H1 (cell line): ENCODE data around the gene RXFP1. TPM values are rescaled to one million over a fixed set of nuclear protein-coding genes. Genes with fewer than 3 reads are reported as not detected.

ENCODE experiments used
- CEBPB ChIP-seq: IDR thresholded peaks from 2 replicates; pipeline ENCODE4 v1.6.1; 2012; ENCODE audit warnings: low read depth, low read length
- CTCF ChIP-seq, 3 experiments: IDR thresholded peaks; 1 replicate in 2 of 3; 2 replicates in 1 of 3; pipeline versions ENCODE4 v1.5.1 to v1.6.1; 2011; ENCODE audit warnings: low read length in 3 of 3, mild to moderate bottlenecking in 3 of 3, inconsistent platforms in 2 of 3, low read depth in 1 of 3, moderate library complexity in 1 of 3; ENCODE audit not compliant: insufficient read depth in 1 of 3; ENCODE audit errors: control extremely low read depth in 1 of 3
- NANOG ChIP-seq: IDR thresholded peaks from 2 replicates; pipeline ENCODE4 v1.6.1; 2011; ENCODE audit warnings: low read length, low read depth, mild to moderate bottlenecking, inconsistent platforms; ENCODE audit not compliant: insufficient read depth, poor library complexity, severe bottlenecking
- SAP30 ChIP-seq: fragments of 300-600 bp; sonication (generic); IDR thresholded peaks from 2 replicates; pipeline ENCODE4 v1.7.1; 2012; ENCODE audit warnings: low read length, moderate library complexity, mild to moderate bottlenecking, inconsistent platforms; ENCODE audit not compliant: insufficient read depth, insufficient replicate concordance
- polyA plus RNA-seq, 7 experiments: library from polyadenylated mRNA; depleted of rRNA in 3 of 7; stranded (reverse) in 5 of 7; unstranded in 2 of 7; fragments of >200 nt in 5 of 7; fragments of 200-250 nt in 2 of 7; gene quantifications; 1 replicate in 5 of 7; 2 replicates in 1 of 7; 4 replicates in 1 of 7; pipeline versions ENCODE4 v1.2.1 to v1.2.3, GENCODE V29; 2011 to 2013; ENCODE audit warnings: missing spikeins in 2 of 7, mixed read lengths in 2 of 7
- total RNA-seq: library from RNA; stranded (reverse); fragmentation: NEBNext Ultra II Directional; extraction: Animal tissue kit (Norgen Biotek cat#: 25700); gene quantifications from 2 replicates; pipeline ENCODE4 v1.2.1, GENCODE V29; 2021

Gene RXFP1
- total and polyA plus RNA-seq, 2 of the 8 experiments (the other 6 are each of a cell fraction or from before 2014, with no cell fraction given): 0.14 to 0.56 TPM

GRCh38 chr4:158678767-158679166 is 157.1 kb downstream of the RXFP1 start (continued):
- TF ChIP-seq CTCF (IDR thresholded peaks at IDR 0.05; ENCODE audit: control extremely low read depth in 1 of 3, insufficient read depth in 1 of 3, low read depth in 1 of 3, low read length in 3 of 3): no peak
- no peak for TF ChIP-seq SAP30
- no peak for TF ChIP-seq CEBPB
- TF ChIP-seq NANOG: no peak
